ENCODE measurements around the gene MICU1.

Gene MICU1

DNA sequence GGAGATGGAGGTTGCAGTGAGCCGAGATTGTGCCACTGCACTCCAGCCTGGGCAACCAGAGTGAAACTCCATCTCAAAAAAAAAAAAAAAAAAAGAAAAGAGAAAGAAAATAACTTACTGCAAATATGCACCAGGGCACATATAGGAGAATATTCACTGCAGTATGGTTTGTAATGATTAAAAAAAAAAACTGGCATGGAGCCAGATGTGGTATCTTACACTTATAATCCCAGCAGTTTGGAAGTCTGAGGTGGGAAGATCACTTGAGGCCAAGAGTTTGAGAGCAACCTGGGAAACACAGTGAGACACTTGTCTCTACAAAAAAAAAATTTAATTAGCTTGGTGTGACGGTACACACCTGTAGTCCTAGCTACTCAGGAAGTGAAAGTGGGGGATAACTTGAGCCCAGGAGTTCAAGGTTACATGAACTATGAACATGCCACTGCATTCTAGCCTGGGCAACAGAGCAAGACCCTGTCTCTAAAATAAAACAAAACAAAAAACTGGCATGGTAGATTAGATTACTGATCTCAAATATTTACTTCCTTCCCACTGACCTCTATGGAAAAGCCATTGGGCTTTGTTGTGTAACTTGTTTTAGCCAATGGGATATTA, 85.6 kb downstream of the MICU1 start:
- TF ChIP-seq TOX (CRISPR knock-in tag; IDR thresholded peaks at IDR 0.05; ENCODE audit: borderline replicate concordance) (no peak), ZFP3 (CRISPR knock-in tag; IDR thresholded peaks at IDR 0.05) (no peak), TSHZ2 (CRISPR knock-in tag; IDR thresholded peaks at IDR 0.05) (no peak), ARNTL (CRISPR knock-in tag; IDR thresholded peaks at IDR 0.05; ENCODE audit: borderline replicate concordance, low read depth) (no peak), TCF4 (CRISPR knock-in tag; IDR thresholded peaks at IDR 0.05; ENCODE audit: borderline replicate concordance) (no peak), BACH2 (CRISPR knock-in tag; IDR thresholded peaks at IDR 0.05; ENCODE audit: borderline replicate concordance) (no peak), CSDC2 (CRISPR knock-in tag; IDR thresholded peaks at IDR 0.05) (no peak), OSR1 (CRISPR knock-in tag; IDR thresholded peaks at IDR 0.05) (no peak), CSRNP3 (CRISPR knock-in tag; IDR thresholded peaks at IDR 0.05) (no peak), CREB5 (CRISPR knock-in tag; IDR thresholded peaks at IDR 0.05; ENCODE audit: low read depth) (no peak), ZFP30 (CRISPR knock-in tag; IDR thresholded peaks at IDR 0.05) (no peak), ZNF8 (CRISPR knock-in tag; IDR thresholded peaks at IDR 0.05) (no peak), SNAI2 (CRISPR knock-in tag; IDR thresholded peaks at IDR 0.05) (no peak), GLIS3 (CRISPR knock-in tag; IDR thresholded peaks at IDR 0.05) (no peak), ZNF70 (CRISPR knock-in tag; IDR thresholded peaks at IDR 0.05) (no peak)
- TF ChIP-seq, protein P1, sequence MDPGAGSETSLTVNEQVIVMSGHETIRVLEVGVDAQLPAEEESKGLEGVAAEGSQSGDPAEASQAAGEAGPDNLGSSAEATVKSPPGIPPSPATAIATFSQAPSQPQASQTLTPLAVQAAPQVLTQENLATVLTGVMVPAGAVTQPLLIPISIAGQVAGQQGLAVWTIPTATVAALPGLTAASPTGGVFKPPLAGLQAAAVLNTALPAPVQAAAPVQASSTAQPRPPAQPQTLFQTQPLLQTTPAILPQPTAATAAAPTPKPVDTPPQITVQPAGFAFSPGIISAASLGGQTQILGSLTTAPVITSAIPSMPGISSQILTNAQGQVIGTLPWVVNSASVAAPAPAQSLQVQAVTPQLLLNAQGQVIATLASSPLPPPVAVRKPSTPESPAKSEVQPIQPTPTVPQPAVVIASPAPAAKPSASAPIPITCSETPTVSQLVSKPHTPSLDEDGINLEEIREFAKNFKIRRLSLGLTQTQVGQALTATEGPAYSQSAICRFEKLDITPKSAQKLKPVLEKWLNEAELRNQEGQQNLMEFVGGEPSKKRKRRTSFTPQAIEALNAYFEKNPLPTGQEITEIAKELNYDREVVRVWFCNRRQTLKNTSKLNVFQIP (CRISPR knock-in tag; IDR thresholded peaks at IDR 0.05; ENCODE audit: borderline replicate concordance, low read depth): no peak
- ATAC-seq: no peak

- ATAC-seq: no peak
- TF ChIP-seq GLIS3 (CRISPR knock-in tag; IDR thresholded peaks at IDR 0.05) (no peak), ISL1 (CRISPR knock-in tag; IDR thresholded peaks at IDR 0.05) (no peak), RARB (CRISPR knock-in tag; IDR thresholded peaks at IDR 0.05) (no peak), CREB5 (CRISPR knock-in tag; IDR thresholded peaks at IDR 0.05; ENCODE audit: low read depth) (no peak), ZC3H10 (CRISPR knock-in tag; IDR thresholded peaks at IDR 0.05) (no peak), TCF4 (CRISPR knock-in tag; IDR thresholded peaks at IDR 0.05; ENCODE audit: borderline replicate concordance) (no peak), TSHZ2 (CRISPR knock-in tag; IDR thresholded peaks at IDR 0.05) (no peak), OSR1 (CRISPR knock-in tag; IDR thresholded peaks at IDR 0.05) (no peak), TOX (CRISPR knock-in tag; IDR thresholded peaks at IDR 0.05; ENCODE audit: borderline replicate concordance) (no peak), CSDC2 (CRISPR knock-in tag; IDR thresholded peaks at IDR 0.05) (no peak), BACH2 (CRISPR knock-in tag; IDR thresholded peaks at IDR 0.05; ENCODE audit: borderline replicate concordance) (no peak), ZNF70 (CRISPR knock-in tag; IDR thresholded peaks at IDR 0.05) (no peak), ZFP30 (CRISPR knock-in tag; IDR thresholded peaks at IDR 0.05) (no peak), ZNF565 (CRISPR knock-in tag; conservative IDR thresholded peaks at IDR 0.05; ENCODE audit: low read depth) (no peak), ARNTL (CRISPR knock-in tag; IDR thresholded peaks at IDR 0.05; ENCODE audit: borderline replicate concordance, low read depth) (no peak), SNAI2 (CRISPR knock-in tag; IDR thresholded peaks at IDR 0.05) (no peak), ZNF8 (CRISPR knock-in tag; IDR thresholded peaks at IDR 0.05) (no peak)
- TF ChIP-seq, protein P2, sequence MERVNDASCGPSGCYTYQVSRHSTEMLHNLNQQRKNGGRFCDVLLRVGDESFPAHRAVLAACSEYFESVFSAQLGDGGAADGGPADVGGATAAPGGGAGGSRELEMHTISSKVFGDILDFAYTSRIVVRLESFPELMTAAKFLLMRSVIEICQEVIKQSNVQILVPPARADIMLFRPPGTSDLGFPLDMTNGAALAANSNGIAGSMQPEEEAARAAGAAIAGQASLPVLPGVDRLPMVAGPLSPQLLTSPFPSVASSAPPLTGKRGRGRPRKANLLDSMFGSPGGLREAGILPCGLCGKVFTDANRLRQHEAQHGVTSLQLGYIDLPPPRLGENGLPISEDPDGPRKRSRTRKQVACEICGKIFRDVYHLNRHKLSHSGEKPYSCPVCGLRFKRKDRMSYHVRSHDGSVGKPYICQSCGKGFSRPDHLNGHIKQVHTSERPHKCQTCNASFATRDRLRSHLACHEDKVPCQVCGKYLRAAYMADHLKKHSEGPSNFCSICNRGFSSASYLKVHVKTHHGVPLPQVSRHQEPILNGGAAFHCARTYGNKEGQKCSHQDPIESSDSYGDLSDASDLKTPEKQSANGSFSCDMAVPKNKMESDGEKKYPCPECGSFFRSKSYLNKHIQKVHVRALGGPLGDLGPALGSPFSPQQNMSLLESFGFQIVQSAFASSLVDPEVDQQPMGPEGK (CRISPR knock-in tag; IDR thresholded peaks at IDR 0.05; ENCODE audit: borderline replicate concordance): no peak
- TF ChIP-seq, protein P1 (CRISPR knock-in tag; IDR thresholded peaks at IDR 0.05; ENCODE audit: borderline replicate concordance, low read depth): no peak
Observed at GRCh38 chr10:72539137-72539536, 86.7 kb downstream of the MICU1 start.
